OCI-LY1 (cell line): Measurements from ENCODE around the gene SLC6A18.

ENCODE experiments used
- H2AFZ ChIP-seq: fragments of 200-600 bp; sonication (generic), shearing (Covaris generic); 2 replicates; pipeline ENCODE4 v1.6.0; 2014; ENCODE audit warnings: antibody characterized with exemption, mild to moderate bottlenecking, low read length
- H3F3A ChIP-seq: fragments of 200-600 bp; sonication (generic), shearing (Covaris generic); 2 replicates; pipeline ENCODE4 v1.6.0; 2014; ENCODE audit warnings: mild to moderate bottlenecking, antibody characterized with exemption, low read length, moderate library complexity; ENCODE audit not compliant: insufficient read depth
- H3K27ac ChIP-seq: fragments of 200-600 bp; sonication (generic); 2 replicates; pipeline ENCODE4 v1.5.1; 2014; ENCODE audit warnings: low read length, mixed run types, mild to moderate bottlenecking, low read depth; ENCODE audit not compliant: poor library complexity, severe bottlenecking
- H3K27me3 ChIP-seq: fragments of 200-600 bp; sonication (generic); 2 replicates; pipeline ENCODE4 v1.6.0; 2014; ENCODE audit warnings: antibody characterized with exemption, mild to moderate bottlenecking, low read length, moderate library complexity; ENCODE audit not compliant: insufficient read depth
- H3K36me3 ChIP-seq: fragments of 200-600 bp; sonication (generic); 2 replicates; pipeline ENCODE4 v1.6.1; 2014; ENCODE audit warnings: mild to moderate bottlenecking, antibody characterized with exemption, low read length, moderate library complexity, mixed read lengths; ENCODE audit not compliant: insufficient read depth
- H3K4me1 ChIP-seq: fragments of 200-600 bp; sonication (generic); 2 replicates; pipeline ENCODE4 v1.5.1; 2014; ENCODE audit warnings: mild to moderate bottlenecking, low read length, moderate library complexity; ENCODE audit not compliant: insufficient read depth, severe bottlenecking
- H3K4me2 ChIP-seq: fragments of 200-600 bp; sonication (generic), shearing (Covaris generic); 2 replicates; pipeline ENCODE4 v1.6.1; 2014; ENCODE audit warnings: low read length
- H3K4me3 ChIP-seq: fragments of 200-600 bp; sonication (generic); 2 replicates; pipeline ENCODE4 v1.5.1; 2014; ENCODE audit warnings: low read length, low read depth, mild to moderate bottlenecking, mixed read lengths; ENCODE audit not compliant: poor library complexity, severe bottlenecking
- H3K79me2 ChIP-seq: fragments of 200-600 bp; shearing (Covaris generic); 2 replicates; pipeline ENCODE4 v1.6.1; 2016; ENCODE audit warnings: mixed run types, low read length, mixed read lengths; ENCODE audit not compliant: insufficient read depth
- H3K9ac ChIP-seq: fragments of 200-600 bp; sonication (generic), shearing (Covaris generic); 2 replicates; pipeline ENCODE4 v1.6.1; 2014; ENCODE audit warnings: mild to moderate bottlenecking, low read length, mixed read lengths
- H3K9me2 ChIP-seq: fragments of 200-600 bp; sonication (generic), shearing (Covaris generic); 2 replicates; pipeline ENCODE4 v1.6.1; 2014; ENCODE audit warnings: low read depth, mild to moderate bottlenecking, low read length, mixed read lengths
- H3K9me3 ChIP-seq: fragments of 200-600 bp; shearing (Covaris generic); 2 replicates; pipeline ENCODE4 v1.6.1; 2014; ENCODE audit warnings: low read length, mixed read lengths
- H4K20me1 ChIP-seq: fragments of 200-600 bp; sonication (generic), shearing (Covaris generic); 2 replicates; pipeline ENCODE4 v1.6.0; 2016; ENCODE audit warnings: mild to moderate bottlenecking, low read length; ENCODE audit not compliant: insufficient read depth
- EZH2 ChIP-seq: fragments of 200-600 bp; sonication (generic), shearing (Covaris generic); IDR thresholded peaks from 2 replicates; pipeline ENCODE4 v1.8.0; 2017; ENCODE audit warnings: borderline replicate concordance, mixed run types, mild to moderate bottlenecking, antibody characterized with exemption, low read length, moderate library complexity, mixed read lengths
- TF ChIP-seq, protein P1 (sequence below): fragments of 200-600 bp; sonication (generic), shearing (Covaris generic); IDR thresholded peaks from 2 replicates; pipeline ENCODE4 v1.5.1; 2017; ENCODE audit warnings: mild to moderate bottlenecking, antibody characterized with exemption, low read length, moderate library complexity, mixed read lengths

The SLC6A18 gene

GRCh38 chr5:1199649-1200494 lies 25.3 kb upstream of the SLC6A18 start:
- TF ChIP-seq, protein P1, sequence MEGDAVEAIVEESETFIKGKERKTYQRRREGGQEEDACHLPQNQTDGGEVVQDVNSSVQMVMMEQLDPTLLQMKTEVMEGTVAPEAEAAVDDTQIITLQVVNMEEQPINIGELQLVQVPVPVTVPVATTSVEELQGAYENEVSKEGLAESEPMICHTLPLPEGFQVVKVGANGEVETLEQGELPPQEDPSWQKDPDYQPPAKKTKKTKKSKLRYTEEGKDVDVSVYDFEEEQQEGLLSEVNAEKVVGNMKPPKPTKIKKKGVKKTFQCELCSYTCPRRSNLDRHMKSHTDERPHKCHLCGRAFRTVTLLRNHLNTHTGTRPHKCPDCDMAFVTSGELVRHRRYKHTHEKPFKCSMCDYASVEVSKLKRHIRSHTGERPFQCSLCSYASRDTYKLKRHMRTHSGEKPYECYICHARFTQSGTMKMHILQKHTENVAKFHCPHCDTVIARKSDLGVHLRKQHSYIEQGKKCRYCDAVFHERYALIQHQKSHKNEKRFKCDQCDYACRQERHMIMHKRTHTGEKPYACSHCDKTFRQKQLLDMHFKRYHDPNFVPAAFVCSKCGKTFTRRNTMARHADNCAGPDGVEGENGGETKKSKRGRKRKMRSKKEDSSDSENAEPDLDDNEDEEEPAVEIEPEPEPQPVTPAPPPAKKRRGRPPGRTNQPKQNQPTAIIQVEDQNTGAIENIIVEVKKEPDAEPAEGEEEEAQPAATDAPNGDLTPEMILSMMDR: no peak
- TF ChIP-seq EZH2: no peak
- Histone ChIP-seq H2AFZ (no peak overlapping the region), H4K20me1 (no peaks in the 10 kb centered on the region), H3K4me3 (no peak overlapping the region), H3F3A (no peaks in the 10 kb centered on the region), H3K27ac (no peak overlapping the region), H3K9me3 (no peaks in the 10 kb centered on the region), H3K27me3 (peaks cover 8% of the 10 kb centered on the region; the same call in 1 of the 2 replicates), H3K79me2 (no peaks in the 10 kb centered on the region), H3K4me2 (no peak overlapping the region), H3K9ac (no peak overlapping the region), H3K36me3 (no peaks in the 10 kb centered on the region), H3K4me1 (no peaks in the 10 kb centered on the region), H3K9me2 (no peaks in the 10 kb centered on the region)

DNA sequence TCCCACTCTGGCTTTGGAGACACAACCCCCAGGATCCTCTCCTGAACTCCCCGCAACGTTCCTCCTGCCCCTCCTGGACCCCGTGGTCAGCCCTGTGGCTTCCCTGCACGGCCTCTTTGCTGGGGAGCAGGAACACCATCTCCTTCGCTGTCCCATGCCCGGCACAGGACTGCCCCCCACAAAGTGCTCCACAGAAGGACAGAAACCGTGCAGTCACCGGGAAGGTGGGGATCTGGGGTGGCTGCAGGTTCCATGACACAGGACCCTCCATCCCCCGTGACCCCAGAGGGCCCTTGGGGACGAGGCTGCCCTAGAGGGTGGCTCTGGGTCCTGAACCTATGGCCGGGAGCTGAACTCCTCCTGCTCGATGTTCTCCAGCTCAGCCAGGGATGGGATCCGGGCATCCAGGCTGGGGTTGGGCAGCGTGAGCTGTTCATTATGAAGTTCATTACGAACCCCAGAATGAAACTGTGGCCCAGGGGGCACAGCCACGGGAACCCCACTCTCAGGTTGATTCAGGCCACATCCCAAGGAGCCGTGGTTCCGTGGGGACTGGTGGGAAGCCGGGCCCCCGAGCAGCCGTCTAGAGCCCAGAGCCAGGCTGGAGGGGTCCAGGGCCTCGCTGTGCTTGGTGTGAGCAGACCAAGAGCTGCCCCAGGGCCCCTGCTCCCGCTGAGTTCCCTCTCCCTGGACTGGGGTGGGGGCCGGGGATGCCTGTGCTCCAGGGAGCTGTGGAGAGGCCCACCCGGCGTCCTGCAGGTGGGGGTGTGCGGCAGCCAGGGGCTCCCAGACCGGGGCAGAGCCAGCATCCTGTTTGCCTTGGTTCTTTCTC lies 24.5 kb upstream of the SLC6A18 start:
- Histone ChIP-seq H3K9ac (no peak overlapping the region), H3K4me3 (no peak overlapping the region), H3K4me1 (no peaks in the 10 kb centered on the region)

DNA sequence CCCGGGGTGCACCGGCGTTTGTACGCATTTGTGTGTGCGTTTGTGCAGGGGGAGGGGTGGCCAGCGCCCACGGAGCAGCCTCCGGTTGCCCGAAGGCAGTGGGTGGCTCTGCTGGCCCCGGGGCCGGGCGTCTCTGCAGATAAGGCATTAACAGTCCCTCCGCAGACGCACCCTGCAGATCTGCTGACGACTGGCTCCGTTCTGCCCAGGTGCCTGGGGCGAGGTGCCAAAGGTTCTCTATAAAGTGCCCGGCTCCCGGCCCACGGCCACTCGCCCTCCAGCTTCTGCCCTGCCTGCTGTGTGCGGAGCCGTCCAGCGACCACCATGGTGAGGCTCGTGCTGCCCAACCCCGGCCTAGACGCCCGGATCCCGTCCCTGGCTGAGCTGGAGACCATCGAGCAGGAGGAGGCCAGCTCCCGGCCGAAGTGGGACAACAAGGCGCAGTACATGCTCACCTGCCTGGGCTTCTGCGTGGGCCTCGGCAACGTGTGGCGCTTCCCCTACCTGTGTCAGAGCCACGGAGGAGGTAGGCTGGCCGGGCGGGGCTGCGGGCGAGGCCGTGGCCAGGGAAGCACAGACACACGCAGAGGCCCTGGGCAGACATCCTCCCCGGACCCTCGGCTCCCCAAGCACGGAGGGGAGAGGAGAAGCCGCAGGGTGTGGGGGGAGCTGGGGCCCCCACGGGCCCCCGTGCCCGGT lies 23.7 kb upstream of the SLC6A18 start, which contains the start of gene SLC6A19:
SLC6A19 (plus strand) TSS at position 269 of the 699 bp plus-strand sequence; CDS start at position 325, 56 bp downstream.
- no peak within 1 kb of the TSS for H3K4me2 ChIP-seq
- no peaks in the 10 kb centered on the region for H3K9me2 ChIP-seq
- no peaks in the 10 kb centered on the region for H3K9me3 ChIP-seq
- H2AFZ ChIP-seq: no peak within 1 kb of the TSS
- no peak within 1 kb of the TSS for H3K27ac ChIP-seq
- TF ChIP-seq, protein P1: no peak
- TF ChIP-seq EZH2: no peak
- no peaks in the 10 kb centered on the region for H3F3A ChIP-seq
- H3K27me3 ChIP-seq: peaks cover 8% of the 10 kb centered on the region; the same call in 1 of the 2 replicates
- no peaks in the 10 kb centered on the region for H3K36me3 ChIP-seq
- no peaks in the 10 kb centered on the region for H3K79me2 ChIP-seq
- no peaks in the 10 kb centered on the region for H3K4me1 ChIP-seq
- no peak within 1 kb of the TSS for H3K9ac ChIP-seq
- H3K4me3 ChIP-seq: no peak within 1 kb of the TSS
- no peaks in the 10 kb centered on the region for H4K20me1 ChIP-seq

More for the DNA sequence above, 24.5 kb upstream of the SLC6A18 start:
- Histone ChIP-seq H3K27me3 (peaks cover 8% of the 10 kb centered on the region; the same call in 1 of the 2 replicates), H3K9me2 (no peaks in the 10 kb centered on the region), H2AFZ (no peak overlapping the region), H3K27ac (no peak overlapping the region), H3K4me2 (no peak overlapping the region), H4K20me1 (no peaks in the 10 kb centered on the region), H3K36me3 (no peaks in the 10 kb centered on the region), H3F3A (no peaks in the 10 kb centered on the region), H3K79me2 (no peaks in the 10 kb centered on the region), H3K9me3 (no peaks in the 10 kb centered on the region)
- no peak for TF ChIP-seq EZH2
- TF ChIP-seq, protein P1: no peak
